GM12878 (cell line): ENCODE measurements around the gene ATP8A1. TPM values are rescaled to one million over a fixed set of nuclear protein-coding genes. Genes with fewer than 3 reads are reported as not detected.
A peak's percentile ranks its signal among the peaks of the same experiment; 100 is the strongest.

Experiments
- ATAC-seq: fragments of 200-7000 bp; cut with Tn5 transposase; 3 replicates; pipeline ENCODE4 v1.9.1; 2020; ENCODE audit warnings: mild to moderate bottlenecking, moderate library complexity
- BruUV-seq: library from RNA; stranded (reverse); fragments of 400-500 nt; replicated peaks from 2 replicates; lab custom pipeline; 2021; lab: Mats Ljungman, UMichigan
- CTCF ChIA-PET: fragments of 300-600 bp; sonication (Branson Sonifier 250); formaldehyde crosslinking; extraction: SDS; loops from one replicate; lab custom pipeline; 2021; ENCODE audit warnings: inconsistent platforms; lab: Yijun Ruan, JAX
- POLR2A ChIA-PET: fragments of 350-600 bp; formaldehyde crosslinking; extraction: SDS; loops from one replicate; lab custom pipeline; 2021; ENCODE audit warnings: inconsistent platforms; lab: Charles Lee
- RAD21 ChIA-PET: fragments of 300-600 bp; sonication (Branson Sonifier 250); formaldehyde crosslinking; loops from one replicate; lab custom pipeline; 2023; ENCODE audit warnings: antibody characterized with exemption; ENCODE audit not compliant: unreplicated experiment; lab: Charles Lee
- SMC1A ChIA-PET: fragments of 300-600 bp; sonication (Branson Sonifier 250); formaldehyde crosslinking; loops from one replicate; lab custom pipeline; 2023; ENCODE audit not compliant: unreplicated experiment, uncharacterized antibody; lab: Charles Lee
- DNase-seq: peaks from one replicate; pipeline ENCODE4 v3.0.0-alpha.2; 2011; ENCODE audit warnings: low read depth, low spot score
- FAIRE-seq: peaks from 3 replicates; lab custom pipeline; 2011; peaks lifted over from hg19 to GRCh38; lab: Jason Lieb, UNC
- H2AFZ ChIP-seq: 2 replicates; pipeline ENCODE4 v1.6.0; 2011; ENCODE audit warnings: low read depth, low read length, control low read depth; ENCODE audit not compliant: control insufficient read depth
- H3K27ac ChIP-seq: 2 replicates; pipeline ENCODE4 v1.5.1; 2011; ENCODE audit warnings: control low read depth; ENCODE audit not compliant: control insufficient read depth, insufficient read depth
- H3K27me3 ChIP-seq, 2 experiments: replicated peaks in 1 of 2; 2 replicates each; pipeline versions ENCODE4 v1.6.0 to v1.6.1; 2011; ENCODE audit warnings: low read length in 1 of 2; ENCODE audit not compliant: control insufficient read depth in 2 of 2, insufficient read depth in 2 of 2
- H3K36me3 ChIP-seq, 2 experiments: 2 replicates each; pipeline ENCODE4 v1.5.1; 2011; ENCODE audit warnings: low read length in 1 of 2; ENCODE audit not compliant: control insufficient read depth in 2 of 2, insufficient read depth in 2 of 2
- H3K4me1 ChIP-seq: 2 replicates; pipeline ENCODE4 v1.6.1; 2011; ENCODE audit warnings: mild to moderate bottlenecking, low read length, moderate library complexity, mixed read lengths; ENCODE audit not compliant: control insufficient read depth, insufficient read depth
- H3K4me2 ChIP-seq: 2 replicates; pipeline ENCODE4 v1.6.0; 2011; ENCODE audit warnings: control low read depth; ENCODE audit not compliant: control insufficient read depth, insufficient read depth
- H3K4me3 ChIP-seq: fragments of 200-600 bp; sonication (generic); 2 replicates; pipeline ENCODE4 v1.5.1; 2016
- H3K79me2 ChIP-seq: 2 replicates; pipeline ENCODE4 v1.6.0; 2011; ENCODE audit warnings: low read length; ENCODE audit not compliant: control insufficient read depth, insufficient read depth
- H3K9ac ChIP-seq: 2 replicates; pipeline ENCODE4 v1.8.0; 2011; ENCODE audit warnings: low read length, control low read depth, mixed read lengths; ENCODE audit not compliant: control insufficient read depth, insufficient read depth
- H3K9me3 ChIP-seq: replicated peaks from 3 replicates; pipeline ENCODE4 v1.5.1; 2011; ENCODE audit warnings: mild to moderate bottlenecking, low read length; ENCODE audit not compliant: control insufficient read depth, insufficient read depth
- H4K20me1 ChIP-seq: 2 replicates; pipeline ENCODE4 v1.6.0; 2011; ENCODE audit not compliant: control insufficient read depth, insufficient read depth
- BACH1 ChIP-seq: fragments of 450-650 bp; IDR thresholded peaks from 2 replicates; pipeline ENCODE4 v1.6.1; 2017; ENCODE audit warnings: mild to moderate bottlenecking, borderline replicate concordance
- E4F1 ChIP-seq: fragments of 450-650 bp; IDR thresholded peaks from 2 replicates; pipeline ENCODE4 v1.6.1; 2018; ENCODE audit warnings: borderline replicate concordance, mild to moderate bottlenecking; ENCODE audit not compliant: partially characterized antibody
- EZH2 ChIP-seq: IDR thresholded peaks from 2 replicates; pipeline ENCODE4 v1.6.1; 2012; ENCODE audit warnings: low read depth, mild to moderate bottlenecking, control low read depth, inconsistent platforms, low read length, borderline replicate concordance; ENCODE audit not compliant: control insufficient read depth
- JUNB ChIP-seq: IDR thresholded peaks from 2 replicates; pipeline ENCODE4 v1.6.1; 2016; ENCODE audit warnings: antibody characterized with exemption, mild to moderate bottlenecking
- NFIC ChIP-seq: IDR thresholded peaks from 2 replicates; pipeline ENCODE4 v1.6.1; 2012; ENCODE audit warnings: low read depth, mild to moderate bottlenecking, inconsistent platforms, low read length, moderate library complexity
- POLR2AphosphoS5 ChIP-seq: IDR thresholded peaks from 2 replicates; pipeline ENCODE4 v1.6.1; 2011; ENCODE audit warnings: mild to moderate bottlenecking, low read length, inconsistent platforms
- RAD21 ChIP-seq: IDR thresholded peaks from 2 replicates; pipeline ENCODE4 v1.6.1; 2011; ENCODE audit warnings: mild to moderate bottlenecking, low read depth, low read length, moderate library complexity; ENCODE audit not compliant: insufficient read depth
- RCOR1 ChIP-seq: conservative IDR thresholded peaks from 2 replicates; pipeline ENCODE4 v1.6.1; 2012; ENCODE audit warnings: low read depth, low read length, improper control_type of control experiment
- SMARCA5 ChIP-seq: fragments of 450-650 bp; IDR thresholded peaks from 2 replicates; pipeline ENCODE4 v1.6.1; 2017; ENCODE audit warnings: mild to moderate bottlenecking
- WRNIP1 ChIP-seq: IDR thresholded peaks from 2 replicates; pipeline ENCODE4 v1.6.1; 2011; ENCODE audit warnings: low read depth, low read length, improper control_type of control experiment, borderline replicate concordance
- WGBS: methylation state at CpG from one replicate; pipeline ENCODE4 v1.1.6; 2016; ENCODE audit warnings: low lambda C conversion rate; ENCODE audit not compliant: insufficient replicate concordance, insufficient coverage; ENCODE audit errors: missing lambda C conversion rate; 5-methylcytosine and 5-hydroxymethylcytosine counted together
- in situ Hi-C: fragments of 300-500 bp; cut with MboI; formaldehyde crosslinking; loops from 9 replicates; pipeline ENCODE4 v1.14.3; 2018; ENCODE audit warnings: mixed read lengths
- intact Hi-C: fragments of 100-400 bp; cut with micrococcal nuclease; formaldehyde crosslinking; loops from one replicate; pipeline ENCODE4 v1.14.2; 2022; ENCODE audit not compliant: unreplicated experiment
- polyA plus RNA-seq, 11 experiments: library from polyadenylated mRNA; depleted of rRNA in 4 of 11; unstranded in 6 of 11; stranded (reverse) in 5 of 11; fragments of >200 nt; fragmentation: Nextera tagmentation in 4 of 11; fragmentation: Illumina TruSeq in 1 of 11; extraction: Ambion mirVana in 4 of 11; extraction: Trizol in 1 of 11; gene quantifications; 1 replicate in 1 of 11; 2 replicates in 10 of 11; pipeline versions ENCODE4 v1.2.1 to v1.2.3, GENCODE V29; 2011 to 2016; ENCODE audit warnings: inconsistent platforms in 2 of 11, missing spikeins in 2 of 11, low read depth in 1 of 11
- total RNA-seq, 4 experiments: library from RNA; depleted of rRNA in 3 of 4; stranded (reverse); fragments of >200 nt in 3 of 4; fragmentation: Illumina TruSeq in 1 of 4; extraction: Trizol in 1 of 4; gene quantifications; 2 replicates each; pipeline versions ENCODE4 v1.2.1 to v1.2.3, GENCODE V29; 2013 to 2021
- TF ChIP-seq, protein P1 (sequence below): fragments of 450-650 bp; IDR thresholded peaks from 2 replicates; pipeline ENCODE4 v1.6.1; 2017; ENCODE audit warnings: low read depth, mild to moderate bottlenecking, moderate library complexity

The ATP8A1 gene
- total and polyA plus RNA-seq, 10 of the 15 experiments (the other 5 are each of a cell fraction or from before 2014, with no cell fraction given): 9.0 to 116 (median 37.3) TPM

DNA sequence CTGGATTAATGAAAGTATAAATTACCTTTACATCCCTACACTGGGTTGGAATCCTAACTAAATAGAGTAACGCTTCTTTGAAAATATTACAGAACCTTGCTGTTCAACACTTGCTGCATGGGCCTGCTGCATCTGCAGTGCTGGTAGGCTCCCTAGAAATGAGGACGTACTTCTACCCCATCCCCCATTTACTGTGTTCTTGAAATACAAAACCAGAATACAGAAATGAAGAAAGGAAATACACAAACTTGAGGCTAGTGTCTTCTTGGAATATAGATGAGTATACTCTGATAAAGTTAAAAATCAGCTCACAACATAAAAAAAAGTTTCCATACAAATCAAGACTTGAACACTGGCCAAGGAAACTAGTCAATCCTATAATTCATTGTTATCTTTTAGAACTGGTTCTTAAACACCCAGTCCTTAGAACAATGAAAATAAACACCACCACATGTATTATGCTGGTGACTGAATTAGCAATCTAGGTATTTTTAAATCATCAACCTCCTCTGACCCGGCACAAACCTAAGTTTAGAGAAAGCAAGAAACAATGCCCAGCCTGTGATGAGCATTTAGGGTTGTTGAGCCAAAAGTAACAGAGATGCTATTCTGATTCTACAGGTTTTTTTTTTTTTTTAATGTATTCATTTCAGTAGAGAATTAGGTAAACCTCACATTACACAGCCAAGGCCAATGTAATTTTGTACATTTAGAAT is 49.7 kb downstream of the ATP8A1 start:
- Histone ChIP-seq H3K79me2 (peaks cover 1% of the 10 kb centered on the region), H3K27me3 (no peaks in the 10 kb centered on the region), H2AFZ (no peak overlapping the region), H3K4me2 (no peak overlapping the region), H3K27ac (no peak overlapping the region), H3K9me3 (no peaks in the 10 kb centered on the region; the same call in 2 of the 3 replicates), H3K4me1 (no peaks in the 10 kb centered on the region; the same call in none of the 2 replicates), H3K4me3 (no peak overlapping the region), H3K36me3 (peaks cover 6 to 22% of the 10 kb centered on the region in 2 experiments), H4K20me1 (no peaks in the 10 kb centered on the region), H3K9ac (no peak overlapping the region)
- intact Hi-C loops: no loop called here
- CTCF ChIA-PET: no interaction called here
- SMC1A ChIA-PET: interaction anchor here (0.6 to 1.5 kb wide), 5 partner anchors 11 to 43 kb away, joined by 3 to 5 read pairs (median 3); no protein-coding TSS in a partner anchor
- FAIRE-seq (no peak), DNase-seq (no peak), ATAC-seq (no peak; the same call in 2 of the 3 replicates)
- BruUV-seq: no TSS peak
- TF ChIP-seq, protein P1, sequence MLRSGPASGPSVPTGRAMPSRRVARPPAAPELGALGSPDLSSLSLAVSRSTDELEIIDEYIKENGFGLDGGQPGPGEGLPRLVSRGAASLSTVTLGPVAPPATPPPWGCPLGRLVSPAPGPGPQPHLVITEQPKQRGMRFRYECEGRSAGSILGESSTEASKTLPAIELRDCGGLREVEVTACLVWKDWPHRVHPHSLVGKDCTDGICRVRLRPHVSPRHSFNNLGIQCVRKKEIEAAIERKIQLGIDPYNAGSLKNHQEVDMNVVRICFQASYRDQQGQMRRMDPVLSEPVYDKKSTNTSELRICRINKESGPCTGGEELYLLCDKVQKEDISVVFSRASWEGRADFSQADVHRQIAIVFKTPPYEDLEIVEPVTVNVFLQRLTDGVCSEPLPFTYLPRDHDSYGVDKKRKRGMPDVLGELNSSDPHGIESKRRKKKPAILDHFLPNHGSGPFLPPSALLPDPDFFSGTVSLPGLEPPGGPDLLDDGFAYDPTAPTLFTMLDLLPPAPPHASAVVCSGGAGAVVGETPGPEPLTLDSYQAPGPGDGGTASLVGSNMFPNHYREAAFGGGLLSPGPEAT: no peak
- TF ChIP-seq RCOR1: no peak
- no peak for TF ChIP-seq POLR2AphosphoS5
- TF ChIP-seq E4F1: no peak
- no peak for TF ChIP-seq WRNIP1
- 0 out of 2 replicates have a peak, but pooled peaks have one; percentile 13 for TF ChIP-seq JUNB
- TF ChIP-seq NFIC: 0 out of 2 replicates have a peak, but pooled peaks have one; percentile 15
- no peak for TF ChIP-seq BACH1
- no peak for TF ChIP-seq RAD21
- no peak for TF ChIP-seq SMARCA5
- TF ChIP-seq EZH2: no peak
- RAD21 ChIA-PET: interaction anchor here (1.1 kb wide), 1 partner anchor 49 kb away, joined by 4 read pairs; no protein-coding TSS in a partner anchor
- POLR2A ChIA-PET: interaction anchor here (0.7 to 1.0 kb wide), 2 partner anchors 17 to 59 kb away, joined by 3 read pairs; no protein-coding TSS in a partner anchor
- 61% methylated on average over 3 of the region's 3 CpGs for whole genome bisulfite sequencing
- in situ Hi-C loops: no loop called here
